B cell (primary cell): ENCODE data around the gene MRPS23. TPM values are rescaled to one million over a fixed set of nuclear protein-coding genes. Genes with fewer than 3 reads are reported as not detected.

Experiments
- ATAC-seq: fragments of 200-7000 bp; cut with Tn5 transposase; one replicate; pipeline ENCODE4 v1.10.0; 2021; ENCODE audit warnings: low read depth, mild to moderate bottlenecking, moderate number of reproducible peaks, moderate library complexity
- CTCF ChIA-PET: fragments of 350-600 bp; sonication (Branson Sonifier 250); formaldehyde crosslinking; loops from one replicate; lab custom pipeline; 2021; ENCODE audit warnings: antibody characterized with exemption, inconsistent platforms; lab: Charles Lee
- POLR2A ChIA-PET: fragments of 350-600 bp; sonication (Branson Sonifier 250); formaldehyde crosslinking; loops from one replicate; lab custom pipeline; 2021; ENCODE audit warnings: antibody characterized with exemption; lab: Charles Lee
- DNase-seq: peaks from one replicate; pipeline ENCODE4 v3.0.0; 2013
- H2AFZ ChIP-seq: 2 replicates; pipeline ENCODE4 v1.6.1; 2012; ENCODE audit warnings: mild to moderate bottlenecking, low read depth, low read length; ENCODE audit not compliant: insufficient read depth, poor library complexity, severe bottlenecking
- H3K27ac ChIP-seq, 2 donors: 1 replicate in 1 of 2; 2 replicates in 1 of 2; pipeline ENCODE4 v1.5.1; 2012 to 2013; ENCODE audit warnings: low read length in 2 of 2, mild to moderate bottlenecking in 2 of 2, moderate library complexity in 1 of 2
- H3K27me3 ChIP-seq, 4 experiments: fragments of 200-600 bp in 1 of 4; sonication (generic) in 1 of 4; replicated peaks in 1 of 4; 1 replicate in 2 of 4; 2 replicates in 2 of 4; pipeline versions ENCODE4 v1.6.1 to v1.7.0; 2013 to 2016; ENCODE audit warnings: low read length in 3 of 4, mild to moderate bottlenecking in 2 of 4, mixed read lengths in 1 of 4, moderate library complexity in 1 of 4; ENCODE audit not compliant: insufficient read depth in 4 of 4, control insufficient read depth in 3 of 4; ENCODE audit errors: control extremely low read depth in 1 of 4
- H3K36me3 ChIP-seq, 2 experiments: replicated peaks in 1 of 2; 1 replicate in 1 of 2; 2 replicates in 1 of 2; pipeline versions ENCODE4 v1.6.1 to v1.7.1; 2013; ENCODE audit warnings: low read length in 1 of 2; ENCODE audit not compliant: insufficient read depth in 2 of 2, control insufficient read depth in 1 of 2; ENCODE audit errors: control extremely low read depth in 1 of 2, extremely low read depth in 1 of 2
- H3K4me1 ChIP-seq, 2 donors: fragments of 200-600 bp in 1 of 2; sonication (generic) in 1 of 2; 1 replicate in 1 of 2; 2 replicates in 1 of 2; pipeline versions ENCODE4 v1.5.1 to v1.6.1; 2013 to 2017; ENCODE audit warnings: low read length in 2 of 2; ENCODE audit not compliant: control insufficient read depth in 2 of 2, insufficient read depth in 2 of 2
- H3K4me2 ChIP-seq: replicated peaks from 2 replicates; pipeline ENCODE3; 2012; ENCODE audit warnings: mild to moderate bottlenecking, low read depth, low read length; ENCODE audit not compliant: poor library complexity, severe bottlenecking
- H3K4me3 ChIP-seq, 5 experiments: fragments of 200-600 bp in 1 of 5; sonication (generic) in 1 of 5; 1 replicate in 3 of 5; 2 replicates in 2 of 5; pipeline versions ENCODE4 v1.5.1 to v1.7.0; 2011 to 2016; ENCODE audit warnings: low read length in 4 of 5, mild to moderate bottlenecking in 4 of 5, low read depth in 2 of 5, control low read depth in 1 of 5, moderate library complexity in 1 of 5; ENCODE audit not compliant: insufficient read depth in 1 of 5; ENCODE audit errors: control extremely low read depth in 1 of 5, extremely low read depth in 1 of 5
- H3K79me2 ChIP-seq: fragments of 200-600 bp; sonication (generic); one replicate; pipeline ENCODE4 v1.6.0; 2016; ENCODE audit warnings: low read length; ENCODE audit not compliant: control insufficient read depth, insufficient read depth
- H3K9ac ChIP-seq: fragments of 200-600 bp; sonication (generic); 2 replicates; pipeline ENCODE4 v1.6.1; 2017; ENCODE audit warnings: mild to moderate bottlenecking, low read length, moderate library complexity
- H3K9me3 ChIP-seq, 3 donors: one replicate each; pipeline versions ENCODE4 v1.6.1 to v1.7.1; 2013; ENCODE audit warnings: low read length in 2 of 3; ENCODE audit not compliant: control insufficient read depth in 2 of 3, insufficient read depth in 1 of 3; ENCODE audit errors: control extremely low read depth in 1 of 3
- H4K20me1 ChIP-seq: 2 replicates; pipeline ENCODE4 v1.6.0; 2012; ENCODE audit warnings: mild to moderate bottlenecking, low read length; ENCODE audit not compliant: insufficient read depth, control insufficient read depth, poor library complexity, severe bottlenecking
- H3K27ac Mint-ChIP-seq: one replicate; pipeline ENCODE4 v1.8.0; 2021; ENCODE audit warnings: mixed read lengths
- H3K27me3 Mint-ChIP-seq: one replicate; pipeline ENCODE4 v1.8.0; 2021; ENCODE audit warnings: mixed read lengths
- H3K4me1 Mint-ChIP-seq: one replicate; pipeline ENCODE4 v1.8.0; 2021; ENCODE audit warnings: mixed read lengths
- H3K4me3 Mint-ChIP-seq: one replicate; pipeline ENCODE4 v1.8.0; 2021; ENCODE audit warnings: mixed read lengths
- H3K9me3 Mint-ChIP-seq: one replicate; pipeline ENCODE4 v1.8.0; 2022; ENCODE audit warnings: mixed read lengths; ENCODE audit not compliant: insufficient read depth
- EZH2 ChIP-seq: IDR thresholded peaks from 2 replicates; pipeline ENCODE4 v1.6.1; 2012; ENCODE audit warnings: borderline replicate concordance, low read depth, mild to moderate bottlenecking, moderate library complexity, low read length; ENCODE audit not compliant: insufficient read depth, poor library complexity, severe bottlenecking
- WGBS: methylation state at CpG from one replicate; pipeline ENCODE4 v1.1.5; 2013; ENCODE audit warnings: missing lambda C conversion rate; ENCODE audit not compliant: insufficient coverage; 5-methylcytosine and 5-hydroxymethylcytosine counted together
- intact Hi-C: fragments of 100-400 bp; cut with micrococcal nuclease; formaldehyde crosslinking; loops from one replicate; pipeline ENCODE4 v1.10.0; 2022
- polyA plus RNA-seq: library from polyadenylated mRNA; depleted of rRNA; stranded (reverse); fragments of >200 nt; gene quantifications from 2 replicates; pipeline ENCODE4 v1.2.3, GENCODE V29; 2012
- total RNA-seq, 2 donors: library from RNA; stranded (reverse); fragments of 120-200 nt in 1 of 2; gene quantifications; 1 replicate in 1 of 2; 2 replicates in 1 of 2; pipeline versions ENCODE4 v1.2.3 to v1.2.4, GENCODE V29; 2013 to 2022
- TF ChIP-seq, protein P1 (sequence below): fragments of 200-600 bp; IDR thresholded peaks from one replicate; pipeline ENCODE4 v1.8.0; 2022; ENCODE audit warnings: antibody characterized with exemption, mild to moderate bottlenecking

MRPS23 gene
- total and polyA plus RNA-seq, 2 donors (not counting 1 experiment from before 2014, with no cell fraction given), result 10.3 to 25.4 TPM

DNA sequence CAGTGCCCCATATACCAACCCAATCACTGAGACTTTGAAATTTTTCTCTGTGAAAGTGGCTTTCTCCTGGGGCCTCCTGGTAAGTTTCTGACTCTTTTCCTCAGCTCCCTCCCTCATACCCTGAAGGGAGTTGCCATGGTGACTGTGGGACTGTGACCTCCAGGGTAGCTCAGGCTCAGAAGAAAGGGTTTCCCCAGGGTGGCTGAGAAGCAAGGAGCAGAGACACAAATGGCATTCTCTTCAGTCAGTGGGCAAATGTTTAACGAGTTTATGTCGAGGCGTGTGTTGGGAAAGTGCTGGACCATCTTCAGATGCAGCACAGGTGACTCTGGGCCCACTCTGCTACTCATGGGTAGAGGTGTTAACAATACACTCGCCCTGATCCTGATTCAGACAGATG, 46.8 kb downstream of the MRPS23 start:
- no peaks in the 10 kb centered on the region for H3K4me1 ChIP-seq
- no peaks in the 10 kb centered on the region for H3K79me2 ChIP-seq
- no peak overlapping the region for H3K27ac Mint-ChIP-seq
- ChIA-PET POLR2A (no interaction called here), CTCF (interaction anchor here (0.7 kb wide), 1 partner anchor 395 kb away, joined by 3 read pairs; no protein-coding TSS in a partner anchor)
- H3K27me3 ChIP-seq, result peaks cover 0 to 8% (median 2%) of the 10 kb centered on the region in 4 experiments
- no peaks in the 10 kb centered on the region for H3K36me3 ChIP-seq
- intact Hi-C loops, result no loop called here
- no peak overlapping the region for H3K4me3 ChIP-seq
- TF ChIP-seq EZH2, result no peak
- ATAC-seq (no peak), DNase-seq (no peak)
- H3K4me1 Mint-ChIP-seq, result no peaks in the 10 kb centered on the region
- H3K9me3 Mint-ChIP-seq, result peaks cover 5% of the 10 kb centered on the region
- no peaks in the 10 kb centered on the region for H4K20me1 ChIP-seq
- no peak overlapping the region for H3K9ac ChIP-seq
- no peak overlapping the region for H2AFZ ChIP-seq
- peaks cover 0 to 5% (median 3%) of the 10 kb centered on the region in 3 donors for H3K9me3 ChIP-seq
- H3K4me3 Mint-ChIP-seq, result no peak overlapping the region
- 76% methylated on average over 3 of the region's 4 CpGs for WGBS
- H3K27me3 Mint-ChIP-seq, result peaks cover 19% of the 10 kb centered on the region
- no peak overlapping the region for H3K4me2 ChIP-seq
- no peak overlapping the region for H3K27ac ChIP-seq

DNA sequence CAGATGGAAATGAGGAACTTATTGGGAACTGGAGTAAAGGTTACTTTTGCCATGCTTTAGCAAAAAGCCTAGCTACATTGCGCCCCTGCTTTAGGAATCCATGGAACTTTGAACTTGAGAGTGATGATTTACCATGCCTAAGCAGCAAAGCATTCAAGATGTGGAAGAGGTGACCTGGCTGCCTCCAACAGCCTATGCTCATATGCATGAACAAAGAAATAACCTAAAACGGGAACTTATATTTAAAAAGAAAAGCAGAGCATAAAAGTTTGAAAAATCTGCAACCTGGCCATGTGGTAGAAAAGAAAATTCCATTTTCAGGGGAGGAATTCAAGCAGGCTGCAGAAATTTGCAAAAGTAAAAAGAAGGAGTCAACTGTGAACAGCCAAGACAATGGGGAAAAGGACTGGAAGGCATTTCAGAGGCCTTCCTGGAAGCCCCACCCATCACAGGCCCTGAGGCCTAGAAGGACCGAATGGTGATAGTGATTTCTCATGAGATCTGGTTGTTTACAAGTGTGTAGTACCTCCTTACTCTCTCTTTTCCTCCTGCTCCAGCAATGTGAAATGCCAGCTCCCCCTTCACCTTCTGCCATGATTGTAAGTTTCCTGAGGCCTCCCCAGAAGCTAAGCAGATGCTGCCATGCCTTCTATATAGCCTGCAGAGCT, 48.7 kb downstream of the MRPS23 start:
- no peaks in the 10 kb centered on the region for H3K79me2 ChIP-seq
- H3K27ac ChIP-seq, result no peak overlapping the region
- peaks cover 0 to 5% (median 3%) of the 10 kb centered on the region in 3 donors for H3K9me3 ChIP-seq
- H3K9ac ChIP-seq, result no peak overlapping the region
- H3K4me2 ChIP-seq, result no peak overlapping the region
- H4K20me1 ChIP-seq, result no peaks in the 10 kb centered on the region
- 100% methylated on average over 1 of the region's 3 CpGs for WGBS
- no peaks in the 10 kb centered on the region for H3K36me3 ChIP-seq
- no peak overlapping the region for H2AFZ ChIP-seq
- H3K9me3 Mint-ChIP-seq, result peaks cover 5% of the 10 kb centered on the region
- no peak for TF ChIP-seq EZH2
- TF ChIP-seq, protein P1, sequence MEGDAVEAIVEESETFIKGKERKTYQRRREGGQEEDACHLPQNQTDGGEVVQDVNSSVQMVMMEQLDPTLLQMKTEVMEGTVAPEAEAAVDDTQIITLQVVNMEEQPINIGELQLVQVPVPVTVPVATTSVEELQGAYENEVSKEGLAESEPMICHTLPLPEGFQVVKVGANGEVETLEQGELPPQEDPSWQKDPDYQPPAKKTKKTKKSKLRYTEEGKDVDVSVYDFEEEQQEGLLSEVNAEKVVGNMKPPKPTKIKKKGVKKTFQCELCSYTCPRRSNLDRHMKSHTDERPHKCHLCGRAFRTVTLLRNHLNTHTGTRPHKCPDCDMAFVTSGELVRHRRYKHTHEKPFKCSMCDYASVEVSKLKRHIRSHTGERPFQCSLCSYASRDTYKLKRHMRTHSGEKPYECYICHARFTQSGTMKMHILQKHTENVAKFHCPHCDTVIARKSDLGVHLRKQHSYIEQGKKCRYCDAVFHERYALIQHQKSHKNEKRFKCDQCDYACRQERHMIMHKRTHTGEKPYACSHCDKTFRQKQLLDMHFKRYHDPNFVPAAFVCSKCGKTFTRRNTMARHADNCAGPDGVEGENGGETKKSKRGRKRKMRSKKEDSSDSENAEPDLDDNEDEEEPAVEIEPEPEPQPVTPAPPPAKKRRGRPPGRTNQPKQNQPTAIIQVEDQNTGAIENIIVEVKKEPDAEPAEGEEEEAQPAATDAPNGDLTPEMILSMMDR, result no peak
- no peak overlapping the region for H3K4me3 Mint-ChIP-seq
- no peak for ATAC-seq
- no peaks in the 10 kb centered on the region for H3K4me1 Mint-ChIP-seq
- H3K27me3 Mint-ChIP-seq, result peaks cover 4% of the 10 kb centered on the region
- no peak for DNase-seq
- intact Hi-C loops, result no loop called here
- H3K4me3 ChIP-seq, result no peak overlapping the region
- CTCF ChIA-PET, result no interaction called here
- H3K4me1 ChIP-seq, result no peaks in the 10 kb centered on the region
- H3K27me3 ChIP-seq, result peaks cover 0 to 4% (median 2%) of the 10 kb centered on the region in 4 experiments
- POLR2A ChIA-PET, result interaction anchor here (0.5 kb wide), 1 partner anchor 688 kb away, joined by 3 read pairs; no protein-coding TSS in a partner anchor
- no peak overlapping the region for H3K27ac Mint-ChIP-seq
